Activated CD8-positive, alpha-beta T cell treated with anti-CD3 and anti-CD28 coated beads, Interleukin-2, amount 10 ng/mL, durations not matched to agents 7 days and 5 days (primary cell): ENCODE measurements around the gene A2M. TPM values are rescaled to one million over a fixed set of nuclear protein-coding genes. Genes with fewer than 3 reads are reported as not detected.

Experiments used
- ATAC-seq: fragments of 150-1000 bp; cut with Tn5 transposase; one replicate; pipeline ENCODE4 v1.10.0; 2021; ENCODE audit warnings: moderate library complexity
- CTCF ChIA-PET: fragments of 350-600 bp; sonication (Branson Sonifier 250); formaldehyde crosslinking; loops from one replicate; lab custom pipeline; 2021; ENCODE audit warnings: antibody characterized with exemption; lab: Charles Lee
- POLR2A ChIA-PET: fragments of 350-600 bp; sonication (Branson Sonifier 250); formaldehyde crosslinking; loops from one replicate; lab custom pipeline; 2021; ENCODE audit warnings: antibody characterized with exemption; lab: Charles Lee
- DNase-seq: peaks from one replicate; pipeline ENCODE4 v3.0.0-alpha.2; 2020
- H3K27ac Mint-ChIP-seq: one replicate; pipeline ENCODE4 v1.8.0; 2021; ENCODE audit warnings: mild to moderate bottlenecking, mixed read lengths
- H3K27me3 Mint-ChIP-seq: one replicate; pipeline ENCODE4 v1.8.0; 2021; ENCODE audit warnings: low read depth, mixed read lengths
- H3K36me3 Mint-ChIP-seq: one replicate; pipeline ENCODE4 v1.8.0; 2021; ENCODE audit warnings: low read depth, mixed read lengths
- H3K4me1 Mint-ChIP-seq: one replicate; pipeline ENCODE4 v1.8.0; 2021; ENCODE audit warnings: low read depth, mixed read lengths
- H3K4me3 Mint-ChIP-seq: one replicate; pipeline ENCODE4 v1.8.0; 2021; ENCODE audit warnings: mild to moderate bottlenecking, mixed read lengths
- H3K9me3 Mint-ChIP-seq: one replicate; pipeline ENCODE4 v1.8.0; 2022; ENCODE audit warnings: mixed read lengths; ENCODE audit not compliant: insufficient read depth
- total RNA-seq, 2 experiments: library from RNA; stranded (reverse); gene quantifications; one replicate each; pipeline ENCODE4 v1.2.3, GENCODE V29; 2021

The A2M gene
- total RNA-seq, 2 experiments from 2014 or later: not detected

DNA sequence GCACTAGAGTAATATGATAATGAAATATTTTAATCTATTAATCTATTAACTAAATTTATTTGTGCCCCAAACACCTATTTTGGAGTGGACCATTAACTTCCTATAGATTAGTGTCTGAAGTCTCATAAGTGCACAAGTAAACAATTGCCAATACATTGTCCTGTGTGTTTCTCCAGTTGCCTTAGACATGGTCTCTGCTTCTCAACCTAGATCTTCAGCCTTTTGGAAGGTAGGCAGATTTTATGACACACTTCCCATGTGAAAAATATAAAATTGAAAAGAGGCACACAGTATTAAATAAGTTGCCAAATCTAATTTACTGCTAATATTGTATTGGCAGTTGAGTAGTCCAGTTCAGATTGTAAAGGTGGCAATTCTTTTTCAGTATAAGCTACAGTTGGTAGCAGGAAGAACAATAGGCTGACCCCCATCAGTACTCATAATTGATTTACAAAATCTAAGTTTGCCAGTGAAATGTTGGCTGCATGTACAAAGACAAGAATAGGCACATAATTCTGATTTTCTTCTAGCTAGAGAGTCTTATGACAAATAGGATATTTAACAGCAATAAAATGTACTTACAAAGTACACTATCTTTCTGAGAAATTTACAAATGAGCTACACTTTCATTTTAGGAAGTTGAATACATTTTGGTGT, 10.8 kb downstream of the A2M start:
- DNase-seq (no peak), ATAC-seq (no peak)
- Mint-ChIP-seq H3K4me1 (no peaks in the 10 kb centered on the region), H3K27me3 (no peaks in the 10 kb centered on the region), H3K4me3 (no peak overlapping the region), H3K9me3 (no peaks in the 10 kb centered on the region), H3K27ac (no peak overlapping the region), H3K36me3 (no peaks in the 10 kb centered on the region)
- CTCF ChIA-PET: no interaction called here
- POLR2A ChIA-PET: no interaction called here

DNA sequence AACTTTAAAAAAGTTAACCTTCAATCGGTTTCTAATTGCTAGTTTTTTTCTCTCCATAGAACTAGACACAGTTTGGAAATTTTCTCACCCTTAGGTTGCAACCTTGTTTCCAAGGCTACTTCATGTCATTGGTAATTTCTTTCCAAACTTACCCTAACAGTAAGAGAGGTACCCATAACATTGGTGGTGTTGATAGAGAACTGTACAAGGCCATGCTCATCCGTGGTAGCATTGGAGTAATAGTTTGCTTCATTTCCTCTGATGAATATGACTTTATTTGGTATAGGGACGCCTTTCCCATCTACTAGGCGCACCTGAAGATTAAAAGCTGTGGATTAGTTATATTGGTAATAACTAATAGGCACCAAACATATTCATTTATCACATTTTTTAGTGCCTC, 11.6 kb downstream of the A2M start:
- CTCF ChIA-PET: no interaction called here
- H3K9me3 Mint-ChIP-seq: no peaks in the 10 kb centered on the region
- H3K27ac Mint-ChIP-seq: no peak overlapping the region
- ATAC-seq (no peak), DNase-seq (no peak)
- no peak overlapping the region for H3K4me3 Mint-ChIP-seq
- H3K36me3 Mint-ChIP-seq: no peaks in the 10 kb centered on the region
- H3K4me1 Mint-ChIP-seq: no peaks in the 10 kb centered on the region
- no peaks in the 10 kb centered on the region for H3K27me3 Mint-ChIP-seq
- POLR2A ChIA-PET: no interaction called here

DNA sequence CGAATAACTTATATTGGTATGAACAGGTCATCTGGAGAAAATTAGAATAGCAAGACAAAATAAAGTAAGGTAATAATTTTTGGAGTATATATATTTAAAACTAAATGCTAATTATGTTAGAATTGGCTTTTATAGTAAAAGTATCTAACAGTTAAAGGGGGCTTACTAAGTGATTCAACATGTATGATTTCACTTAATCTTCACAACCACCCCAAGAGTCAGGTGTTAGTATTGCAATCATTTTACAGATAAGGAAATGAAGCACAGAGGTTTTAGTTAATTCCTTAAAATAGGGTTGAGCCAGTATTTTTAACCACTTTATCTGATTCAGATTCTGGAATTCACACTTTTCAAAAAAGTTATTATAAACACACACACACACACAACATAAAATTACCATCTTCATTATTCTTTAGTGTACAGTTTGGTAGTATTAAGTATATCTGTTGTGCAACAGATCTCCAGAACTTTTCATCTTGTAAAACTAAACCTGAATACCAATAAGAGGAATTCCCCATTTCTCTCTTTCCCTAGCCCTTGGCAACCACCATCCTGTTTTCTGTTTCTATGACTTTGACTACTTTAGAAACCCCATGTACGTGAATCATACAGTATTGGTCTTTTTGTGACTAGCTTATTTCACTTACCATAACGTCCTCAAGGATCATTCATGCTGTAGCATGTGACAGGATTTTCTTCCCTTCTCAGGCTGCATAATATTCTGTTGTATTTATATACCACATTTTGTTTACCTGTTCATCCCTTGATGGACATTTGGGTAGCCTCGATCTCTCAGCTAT, 12.5 kb downstream of the A2M start:
- H3K27ac Mint-ChIP-seq: no peak overlapping the region
- no peak overlapping the region for H3K4me3 Mint-ChIP-seq
- ATAC-seq (no peak), DNase-seq (no peak)
- ChIA-PET POLR2A (no interaction called here), CTCF (no interaction called here)
- H3K9me3 Mint-ChIP-seq: no peaks in the 10 kb centered on the region
- H3K27me3 Mint-ChIP-seq: no peaks in the 10 kb centered on the region
- no peaks in the 10 kb centered on the region for H3K36me3 Mint-ChIP-seq
- no peaks in the 10 kb centered on the region for H3K4me1 Mint-ChIP-seq

DNA sequence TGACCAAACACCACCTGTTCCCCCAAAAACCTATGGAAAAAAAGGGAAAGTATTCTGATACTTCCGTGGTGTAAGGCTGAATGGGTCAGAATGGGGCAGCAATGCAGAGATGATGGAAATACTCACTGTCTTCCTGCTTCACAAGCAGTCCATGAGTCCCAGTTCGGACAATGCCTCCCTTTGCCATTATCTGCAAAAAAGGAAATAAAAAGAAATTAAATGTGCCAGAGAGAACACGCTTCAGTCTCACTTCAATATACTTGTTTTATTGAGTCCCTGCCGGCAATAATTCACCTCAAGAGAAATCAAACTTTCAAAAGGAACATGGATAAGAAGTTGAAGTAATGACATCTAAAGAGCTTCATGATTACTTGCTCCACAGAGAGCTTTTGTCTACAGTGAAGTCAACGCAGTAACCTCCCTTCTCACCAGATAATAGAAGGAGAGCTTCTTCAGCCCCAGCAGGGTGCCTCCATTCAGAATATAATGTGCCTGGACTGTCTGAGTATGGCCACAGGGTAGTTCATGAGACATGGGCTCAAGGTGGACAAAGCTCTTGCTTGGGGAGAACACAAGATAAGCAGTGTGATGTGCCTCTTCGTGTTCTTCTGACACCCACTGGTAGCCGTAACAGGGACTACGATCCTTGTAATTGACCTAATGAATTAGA, 14.6 kb downstream of the A2M start:
- Mint-ChIP-seq H3K36me3 (no peaks in the 10 kb centered on the region), H3K9me3 (no peaks in the 10 kb centered on the region), H3K4me3 (no peak overlapping the region), H3K27ac (no peak overlapping the region), H3K27me3 (no peaks in the 10 kb centered on the region), H3K4me1 (no peaks in the 10 kb centered on the region)
- no peak for DNase-seq
- ChIA-PET POLR2A (no interaction called here), CTCF (interaction anchor here (1.1 to 1.5 kb wide), 2 partner anchors 10 to 51 kb away, joined by 4 read pairs; no protein-coding TSS in a partner anchor)
- ATAC-seq: no peak

DNA sequence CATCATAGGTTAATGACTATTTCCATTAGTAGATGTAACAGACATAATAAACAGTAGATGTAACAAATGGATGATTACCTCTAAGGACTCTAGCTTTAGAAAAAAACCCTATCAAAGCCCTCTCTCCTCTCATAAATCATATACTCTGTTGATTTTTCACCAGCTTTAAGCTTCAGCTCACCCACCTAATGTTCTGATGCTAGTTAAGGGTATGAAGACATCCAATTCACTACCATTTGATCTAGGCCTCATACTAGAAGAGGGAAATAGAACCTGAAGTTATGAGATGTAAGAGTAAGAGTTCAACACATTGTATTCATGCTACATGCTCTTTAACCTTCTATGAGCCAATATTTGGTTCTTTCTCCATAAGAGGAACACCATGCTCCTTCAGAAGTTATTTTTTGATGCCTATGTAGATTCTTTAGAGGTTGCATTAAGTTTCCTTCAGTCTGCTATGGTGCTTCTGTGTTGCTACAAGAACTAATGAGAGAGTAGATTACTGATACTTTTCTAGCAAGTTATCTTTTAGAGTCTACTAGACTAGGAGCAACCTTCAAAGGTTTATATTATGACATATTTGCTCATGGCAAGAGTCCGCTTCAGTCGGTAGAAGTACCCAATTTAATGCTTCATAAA, 16.0 kb downstream of the A2M start:
- Mint-ChIP-seq H3K27me3 (no peaks in the 10 kb centered on the region), H3K4me3 (no peak overlapping the region), H3K4me1 (no peaks in the 10 kb centered on the region), H3K36me3 (no peaks in the 10 kb centered on the region), H3K27ac (no peak overlapping the region), H3K9me3 (no peaks in the 10 kb centered on the region)
- CTCF ChIA-PET: no interaction called here
- DNase-seq: no peak
- POLR2A ChIA-PET: no interaction called here
- no peak for ATAC-seq

DNA sequence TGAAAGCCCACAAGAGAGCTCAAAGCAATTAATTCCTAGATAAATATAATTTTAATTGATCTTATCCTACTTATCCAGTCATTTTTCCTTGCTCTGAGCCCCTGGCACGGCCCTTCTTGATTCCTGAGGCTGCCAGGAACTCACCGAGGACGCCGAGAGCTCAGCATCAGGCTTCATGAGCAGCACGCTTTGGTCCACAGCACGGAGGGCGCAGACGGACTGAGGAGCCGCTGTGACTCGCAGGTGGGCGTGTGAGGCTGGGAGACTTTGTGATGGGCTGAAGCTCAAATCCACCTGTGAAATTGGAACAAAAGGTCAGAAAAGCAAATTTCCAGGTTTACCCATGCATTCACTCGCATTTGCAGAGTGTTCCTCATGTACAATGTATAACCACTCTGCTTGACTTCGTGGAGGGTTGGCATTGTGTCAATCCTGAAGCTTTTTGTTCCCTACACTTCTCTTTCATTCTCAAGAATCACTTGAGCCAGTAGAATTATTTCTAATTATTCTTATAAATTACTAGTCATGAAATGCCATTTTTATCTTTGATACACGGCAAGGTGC, 17.2 kb downstream of the A2M start:
- Mint-ChIP-seq H3K27me3 (no peaks in the 10 kb centered on the region), H3K9me3 (no peaks in the 10 kb centered on the region), H3K4me3 (no peak overlapping the region), H3K4me1 (no peaks in the 10 kb centered on the region), H3K36me3 (no peaks in the 10 kb centered on the region), H3K27ac (no peak overlapping the region)
- no peak for DNase-seq
- no peak for ATAC-seq
- ChIA-PET CTCF (no interaction called here), POLR2A (interaction anchor here (0.6 kb wide), 1 partner anchor 72 kb away, joined by 3 read pairs; no protein-coding TSS in a partner anchor)

DNA sequence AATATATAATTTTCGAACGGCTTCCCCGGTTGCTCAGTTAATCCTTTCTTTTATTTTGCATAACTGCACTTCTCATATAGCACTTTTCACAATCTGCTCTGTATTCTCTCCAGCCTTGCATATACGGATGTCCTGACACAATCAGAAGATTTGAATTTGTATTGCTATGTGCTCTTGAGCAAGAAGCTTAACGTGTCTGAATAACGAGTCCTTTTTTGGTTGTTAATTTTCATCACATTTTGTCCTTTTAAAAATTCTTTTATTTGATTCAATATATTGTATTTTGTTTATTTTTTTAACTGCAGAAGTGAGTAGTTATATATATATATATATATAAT, 17.6 kb downstream of the A2M start:
- ChIA-PET CTCF (no interaction called here), POLR2A (interaction anchor here (0.6 kb wide), 1 partner anchor 72 kb away, joined by 3 read pairs; no protein-coding TSS in a partner anchor)
- H3K4me3 Mint-ChIP-seq: no peak overlapping the region
- H3K4me1 Mint-ChIP-seq: no peaks in the 10 kb centered on the region
- no peak for DNase-seq
- H3K27me3 Mint-ChIP-seq: no peaks in the 10 kb centered on the region
- no peak for ATAC-seq
- no peaks in the 10 kb centered on the region for H3K36me3 Mint-ChIP-seq
- H3K9me3 Mint-ChIP-seq: no peaks in the 10 kb centered on the region
- no peak overlapping the region for H3K27ac Mint-ChIP-seq

DNA sequence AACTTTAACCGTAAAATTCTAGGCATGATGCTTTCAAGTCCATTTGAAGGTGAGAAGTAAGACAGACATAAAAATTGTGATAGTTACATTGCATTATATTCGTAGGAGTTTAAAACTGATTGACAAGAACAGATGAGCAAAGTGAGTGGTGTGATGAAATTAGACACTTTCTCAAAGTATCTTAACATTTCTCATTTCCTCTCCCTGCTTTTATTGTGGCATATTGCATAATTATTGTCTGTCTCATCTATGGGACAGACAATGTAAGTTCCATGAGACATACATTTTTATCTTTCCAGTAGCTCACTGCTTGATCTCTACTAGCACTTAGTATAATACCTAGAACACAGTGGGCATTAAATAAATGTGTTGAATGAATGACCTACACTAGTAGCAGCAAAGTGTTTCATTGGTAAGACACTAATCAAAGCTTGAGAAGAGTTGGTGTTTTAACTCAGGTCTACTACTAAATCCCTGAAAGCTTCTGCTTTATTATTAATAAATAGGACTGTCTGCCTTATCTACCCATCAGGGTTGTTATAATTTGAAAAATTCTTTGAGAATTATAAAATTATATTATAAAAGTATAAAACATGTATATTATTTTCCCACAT, 19.0 kb downstream of the A2M start:
- POLR2A ChIA-PET: interaction anchor here (0.6 kb wide), 1 partner anchor 1477 kb away, joined by 3 read pairs; no protein-coding TSS in a partner anchor
- CTCF ChIA-PET: no interaction called here
- no peak overlapping the region for H3K27ac Mint-ChIP-seq

DNA sequence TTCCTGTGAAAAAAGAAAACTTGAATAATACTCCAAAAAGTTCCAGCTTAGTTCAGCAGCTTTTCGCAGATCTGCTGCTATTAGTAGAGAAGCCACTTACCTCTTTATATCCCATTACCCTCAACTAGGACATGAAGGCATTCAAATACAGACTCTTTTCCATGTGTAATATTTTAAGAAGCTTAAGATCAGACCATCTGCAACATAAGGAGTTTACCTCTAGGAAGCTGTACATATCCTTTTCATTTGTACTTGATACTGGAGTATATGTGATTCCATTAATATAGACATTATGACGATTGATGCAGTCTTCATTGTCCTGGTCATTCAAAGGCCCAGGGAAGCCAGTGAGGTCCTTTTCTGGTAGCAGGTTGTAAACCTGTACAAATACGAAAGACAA, 20.4 kb downstream of the A2M start:
- no peak overlapping the region for H3K27ac Mint-ChIP-seq
- ATAC-seq (no peak), DNase-seq (no peak)
- H3K9me3 Mint-ChIP-seq: no peaks in the 10 kb centered on the region
- no peak overlapping the region for H3K4me3 Mint-ChIP-seq
- H3K4me1 Mint-ChIP-seq: no peaks in the 10 kb centered on the region
- ChIA-PET POLR2A (no interaction called here), CTCF (interaction anchor here (1.2 kb wide), 1 partner anchor 9 kb away, joined by 3 read pairs; no protein-coding TSS in a partner anchor)
- no peaks in the 10 kb centered on the region for H3K36me3 Mint-ChIP-seq
- H3K27me3 Mint-ChIP-seq: no peaks in the 10 kb centered on the region

More for the DNA sequence above, 19.0 kb downstream of the A2M start:
- DNase-seq (no peak), ATAC-seq (no peak)
- Mint-ChIP-seq H3K27me3 (no peaks in the 10 kb centered on the region), H3K4me3 (no peak overlapping the region), H3K4me1 (no peaks in the 10 kb centered on the region), H3K9me3 (no peaks in the 10 kb centered on the region), H3K36me3 (no peaks in the 10 kb centered on the region)

DNA sequence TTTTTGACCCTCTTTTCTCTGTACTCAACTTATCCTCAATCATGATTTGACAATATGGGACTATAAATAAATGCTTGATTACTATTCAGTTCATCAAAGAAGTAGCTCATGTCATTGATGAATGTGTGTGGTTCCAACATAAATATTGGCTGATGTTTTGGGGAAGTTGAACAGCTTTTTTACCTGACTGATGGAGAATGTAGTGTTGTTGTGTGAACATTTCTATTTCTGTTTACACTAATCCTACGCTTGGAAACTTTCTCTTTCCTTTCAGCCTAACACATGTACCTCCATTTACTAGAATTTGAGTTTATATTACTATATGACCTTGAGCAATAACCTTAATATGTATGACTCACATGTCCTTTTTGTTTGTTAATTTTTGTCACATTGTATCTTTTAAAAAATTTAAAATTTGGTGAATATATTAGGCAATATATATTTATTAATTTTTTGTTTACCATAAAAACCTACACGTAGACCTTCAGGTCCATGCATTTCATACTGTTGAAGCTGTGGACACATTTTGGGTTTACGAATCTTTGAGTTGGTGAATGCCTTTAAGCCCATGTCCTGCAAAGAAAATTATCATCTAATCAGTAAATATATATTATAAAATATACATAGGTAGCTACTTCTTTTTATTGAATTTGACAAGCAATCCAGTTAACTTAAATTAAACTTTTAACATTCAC, 21.1 kb downstream of the A2M start:
- Mint-ChIP-seq H3K27me3 (no peaks in the 10 kb centered on the region), H3K4me1 (no peaks in the 10 kb centered on the region), H3K4me3 (no peak overlapping the region), H3K9me3 (no peaks in the 10 kb centered on the region), H3K36me3 (no peaks in the 10 kb centered on the region), H3K27ac (no peak overlapping the region)
- ATAC-seq (no peak), DNase-seq (no peak)
- ChIA-PET POLR2A (no interaction called here), CTCF (interaction anchor here (1.2 kb wide), 1 partner anchor 8 kb away, joined by 3 read pairs; no protein-coding TSS in a partner anchor)
